NCI-H2107 treated with DMSO at 0.1 percent for 48 hours (cell line): ENCODE data around the gene DNASE1L1.

ENCODE experiments used
- DNase-seq: peaks from one replicate; lab custom pipeline; 2025; ENCODE audit not compliant: unreplicated experiment; lab: John Stamatoyannopoulos, UW

Gene DNASE1L1

DNA sequence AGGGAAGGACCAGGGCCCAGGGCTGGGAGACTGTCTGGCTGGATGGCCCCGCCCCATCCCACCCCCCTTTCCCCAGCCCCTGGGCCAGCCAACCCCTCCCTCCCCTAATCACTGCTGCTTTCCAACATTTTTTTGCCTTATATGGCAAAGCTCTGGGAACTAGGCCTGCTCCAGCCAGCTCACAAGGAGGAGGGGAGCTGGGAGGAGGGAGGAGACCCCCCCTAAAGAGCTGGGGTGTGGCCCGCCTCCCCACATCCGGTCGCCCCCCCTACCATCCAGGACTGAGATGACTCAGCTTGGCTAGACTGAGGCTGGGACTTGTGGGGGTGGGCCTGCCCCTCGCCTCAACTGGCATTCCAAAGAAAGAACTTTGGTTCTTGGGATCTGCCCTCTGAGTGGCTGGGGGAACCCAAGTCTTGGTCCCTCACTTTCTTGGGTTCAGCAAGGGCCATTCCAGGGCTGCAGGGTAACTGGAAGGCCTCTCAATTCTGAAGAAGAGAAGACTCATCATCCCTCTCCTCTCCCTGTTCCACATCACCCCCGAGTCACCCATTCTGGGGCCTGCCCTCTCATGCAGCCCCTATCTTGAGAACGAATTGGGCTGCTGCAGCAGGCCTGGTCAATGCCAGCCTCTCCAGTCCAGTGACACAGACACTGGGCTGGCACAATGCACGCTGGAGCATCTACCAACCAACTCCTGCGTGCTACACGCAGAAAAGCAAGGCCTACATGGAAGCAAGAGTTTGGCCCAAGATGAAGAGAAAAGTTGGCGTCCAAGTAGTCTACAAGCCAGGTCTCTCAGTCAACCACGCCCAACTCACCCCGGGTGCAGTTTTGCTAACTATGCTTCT, 39.4 kb downstream of the DNASE1L1 start:
- peak; percentile 16 for DNase-seq

DNA sequence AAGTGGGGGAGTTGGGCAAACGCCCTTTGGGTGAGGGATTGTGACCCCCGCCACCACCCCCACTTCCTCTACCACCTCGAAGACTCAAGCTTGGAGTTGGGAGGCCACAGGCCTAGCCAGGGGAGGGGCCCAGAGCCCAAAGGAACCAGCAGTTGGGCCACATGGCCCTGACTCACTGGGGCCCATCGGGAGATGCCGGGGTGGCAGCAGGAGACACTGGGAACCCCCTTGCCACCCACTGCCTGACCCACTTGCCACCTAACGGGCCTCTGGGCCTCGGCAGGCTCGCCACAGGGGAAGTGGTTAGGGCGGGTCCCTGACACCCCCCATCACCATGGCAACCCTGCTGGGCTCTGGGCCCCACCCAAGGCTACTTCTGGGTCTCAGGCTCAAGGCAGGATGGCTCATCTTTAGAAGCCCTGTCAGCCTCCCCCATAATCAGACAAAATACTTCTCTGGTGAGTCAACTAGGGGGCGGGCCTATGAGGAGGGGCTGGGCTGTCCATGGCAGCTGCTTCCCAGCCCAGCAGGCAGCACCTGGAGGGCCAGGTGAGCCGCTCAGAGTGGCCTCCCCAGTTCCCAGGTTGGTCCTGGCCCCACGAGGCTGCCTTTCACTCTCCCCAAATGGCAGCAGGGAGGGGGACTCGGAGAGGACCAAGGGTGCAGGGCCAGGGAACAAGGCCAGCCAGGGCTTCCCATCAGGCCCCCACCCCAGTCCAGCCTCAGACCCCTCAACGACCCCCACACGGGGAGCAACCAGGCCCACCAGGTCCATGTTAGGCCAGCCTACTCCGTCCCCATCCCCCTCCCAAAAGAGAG, 40.2 kb downstream of the DNASE1L1 start:
- DNase-seq = peak; percentile 53

DNA sequence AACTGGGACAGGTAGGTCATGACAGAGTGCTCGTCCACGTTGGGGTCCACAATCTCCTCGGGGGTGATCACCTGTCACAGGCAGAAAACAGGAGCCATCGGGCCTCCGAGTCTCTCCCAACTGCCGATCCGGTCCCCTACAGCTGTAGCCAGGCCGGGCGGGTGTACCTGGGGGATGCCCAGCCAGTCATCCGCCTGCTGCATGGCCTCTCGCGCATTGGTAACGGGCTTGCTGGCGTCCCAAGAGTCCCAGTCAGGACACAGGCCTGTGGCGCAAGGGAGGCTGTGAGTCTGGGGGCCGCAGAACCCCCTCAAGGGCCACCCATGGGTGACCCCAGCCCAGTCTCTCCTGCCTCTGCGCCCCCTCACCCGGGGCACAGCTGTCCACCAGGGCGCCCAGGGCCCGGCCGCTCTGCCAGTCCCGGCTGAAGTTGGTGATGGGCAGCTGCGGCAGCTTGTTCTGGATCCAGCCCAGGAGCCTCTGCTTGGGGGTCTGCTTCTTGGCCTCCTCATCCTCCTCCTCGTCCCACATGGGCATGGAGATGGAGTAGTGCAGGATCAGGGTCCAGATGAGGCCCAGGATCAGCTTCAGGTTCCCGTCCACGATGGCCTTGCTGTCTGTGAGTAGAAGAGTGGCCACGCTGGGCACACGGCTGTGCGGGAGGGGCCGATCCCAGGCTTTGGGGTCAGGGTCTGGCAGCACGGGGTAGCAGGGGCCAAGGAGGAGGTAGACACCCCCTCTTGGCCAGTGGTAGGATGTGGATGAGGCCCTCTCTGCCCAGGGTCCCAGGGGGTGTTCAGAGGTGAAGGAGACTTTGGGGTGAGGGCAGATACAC, 41.4 kb downstream of the DNASE1L1 start:
- no peak for DNase-seq

DNA sequence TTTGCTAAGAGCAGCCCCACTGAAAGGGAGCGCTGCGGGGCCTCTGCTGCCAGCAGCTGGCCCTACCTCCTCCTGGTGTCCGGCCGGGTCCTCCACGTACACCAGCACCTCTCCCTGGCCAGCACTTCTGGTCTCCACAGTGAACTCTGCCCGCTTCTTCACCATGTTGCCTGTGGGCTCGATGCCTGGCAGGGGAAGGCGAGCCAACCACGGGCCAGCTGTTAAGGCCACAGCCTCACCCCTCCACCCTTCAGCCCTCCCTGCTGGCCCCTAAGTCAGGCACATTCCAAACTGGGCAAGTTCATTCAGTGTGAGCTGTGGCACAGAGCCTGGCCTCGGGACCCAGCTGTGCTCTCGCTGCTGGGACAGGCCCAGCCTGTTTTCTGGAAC, 42.4 kb downstream of the DNASE1L1 start:
- DNase-seq = no peak

DNA sequence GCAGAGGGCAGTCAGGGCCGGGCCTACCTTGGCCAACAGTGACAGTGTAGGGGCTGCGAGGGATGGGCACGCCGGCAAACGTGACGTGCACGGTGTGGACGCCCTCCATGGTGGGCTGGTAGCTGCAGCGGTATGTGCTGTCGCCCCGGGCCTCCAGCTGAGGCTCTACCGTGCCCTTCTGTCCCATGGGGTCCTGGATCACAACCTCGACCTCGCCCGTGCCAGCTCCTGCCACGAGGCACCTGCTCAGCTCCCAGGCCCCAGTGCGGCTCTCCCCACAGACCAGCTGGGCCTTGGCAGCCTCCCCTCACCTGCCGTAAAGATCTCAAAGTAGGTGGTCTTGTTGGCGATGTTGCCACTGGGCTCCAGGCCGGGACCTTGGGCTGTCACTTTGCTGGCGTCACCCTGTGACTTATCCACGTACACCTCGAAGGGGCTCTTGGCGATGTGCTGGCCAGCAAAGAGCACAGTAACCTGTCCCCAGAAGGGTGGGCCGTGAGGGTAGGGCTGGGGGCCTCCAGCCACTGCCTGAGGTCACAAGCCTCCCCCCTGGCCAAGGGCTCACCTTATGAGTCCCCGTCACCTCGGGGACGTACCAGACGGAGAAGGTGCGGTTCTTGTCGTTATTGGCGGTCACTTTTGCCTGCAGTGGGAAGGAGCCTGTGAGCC, 42.9 kb downstream of the DNASE1L1 start:
- DNase-seq = no peak

DNA sequence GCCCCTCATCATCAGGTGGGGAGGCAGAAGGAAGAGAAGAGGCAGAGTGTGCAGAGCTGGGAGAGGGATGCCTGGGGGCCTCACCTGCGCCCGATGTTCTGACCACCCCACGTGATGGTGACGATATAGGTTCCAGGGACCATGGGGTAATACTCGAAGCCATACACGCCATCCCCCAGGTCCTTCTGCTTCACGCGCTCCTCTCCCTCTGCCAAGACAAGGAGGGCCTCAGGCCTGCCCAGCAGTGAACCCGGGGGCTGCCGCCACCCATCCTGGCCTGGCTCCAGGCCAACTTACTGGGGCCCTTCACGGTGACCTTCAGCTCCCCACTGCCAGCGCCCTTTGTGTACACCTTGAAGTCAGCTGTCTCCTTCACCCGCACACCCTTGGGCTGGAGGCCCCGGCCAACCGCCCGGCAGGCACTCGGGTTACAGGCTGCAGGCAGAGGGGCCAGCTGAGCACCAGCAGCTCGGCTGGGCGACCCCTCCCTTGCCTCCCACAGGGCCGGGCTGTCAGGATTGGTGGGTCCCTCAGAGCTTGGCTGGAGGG, 43.9 kb downstream of the DNASE1L1 start:
- no peak for DNase-seq

DNA sequence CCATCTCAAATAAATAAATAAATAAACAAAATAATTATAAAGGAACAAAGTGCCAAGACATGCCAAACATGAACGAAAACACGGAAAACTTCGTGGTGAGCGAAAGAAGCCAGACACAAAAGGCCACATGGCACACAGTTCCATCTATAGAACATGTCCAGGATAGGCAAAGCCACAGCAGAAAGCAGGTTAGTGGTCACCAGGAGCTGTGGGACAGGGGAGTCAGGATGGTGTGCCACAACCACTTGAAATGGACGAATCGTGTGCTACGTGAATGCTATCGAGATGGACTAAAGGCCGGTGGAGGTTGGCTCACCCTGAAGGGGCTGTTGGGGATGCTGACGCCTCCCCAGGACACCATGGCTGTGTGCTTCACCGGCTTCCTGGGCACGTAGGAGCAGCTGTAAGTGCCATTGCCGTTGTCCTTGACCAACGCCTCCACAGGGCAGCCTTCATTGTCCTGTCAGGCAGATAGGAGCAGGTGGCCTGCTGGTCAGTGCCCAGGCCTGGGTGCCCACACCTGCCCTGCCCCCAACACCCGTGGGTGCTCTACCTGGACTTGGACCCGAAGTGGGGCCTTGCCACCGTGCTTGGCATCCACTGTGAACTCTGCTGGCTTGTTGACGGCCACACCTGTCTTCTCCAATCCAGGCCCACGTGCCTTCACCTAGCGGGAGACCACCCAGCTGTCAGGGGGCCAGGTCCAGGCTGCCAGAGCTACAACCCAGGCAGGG, 45.2 kb downstream of the DNASE1L1 start:
- no peak for DNase-seq

DNA sequence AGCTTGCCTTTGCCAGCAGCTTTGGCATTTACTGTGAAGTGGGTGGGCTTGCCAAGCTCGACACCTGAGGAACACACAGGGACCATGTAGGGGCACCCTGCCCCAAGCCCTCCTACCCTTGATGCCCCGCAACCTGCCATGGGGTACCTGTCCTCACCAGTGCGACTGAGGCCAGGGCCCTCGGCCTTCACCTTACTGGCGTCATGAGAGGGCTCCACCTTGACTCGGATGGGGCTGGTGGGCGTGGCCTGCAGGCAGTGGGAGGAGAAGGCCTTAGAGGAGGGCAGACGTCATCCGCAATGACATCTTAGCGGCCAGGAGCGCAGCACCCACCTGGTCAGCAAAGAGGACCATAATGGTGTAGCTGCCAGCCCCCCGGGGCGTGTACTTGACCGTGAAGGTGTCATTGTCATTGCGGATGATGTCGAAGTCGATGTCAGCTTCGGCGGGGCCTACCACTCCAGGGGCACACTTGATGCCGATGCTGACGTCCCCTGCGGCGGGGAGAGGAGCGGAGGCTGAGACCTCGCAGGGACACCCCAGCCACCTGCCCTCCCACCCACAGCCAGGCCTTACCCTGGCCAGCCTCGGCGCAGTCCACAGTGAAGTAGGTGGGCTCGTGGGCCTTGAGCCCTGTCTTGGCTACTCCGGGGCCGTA, 46.8 kb downstream of the DNASE1L1 start:
- no peak for DNase-seq

DNA sequence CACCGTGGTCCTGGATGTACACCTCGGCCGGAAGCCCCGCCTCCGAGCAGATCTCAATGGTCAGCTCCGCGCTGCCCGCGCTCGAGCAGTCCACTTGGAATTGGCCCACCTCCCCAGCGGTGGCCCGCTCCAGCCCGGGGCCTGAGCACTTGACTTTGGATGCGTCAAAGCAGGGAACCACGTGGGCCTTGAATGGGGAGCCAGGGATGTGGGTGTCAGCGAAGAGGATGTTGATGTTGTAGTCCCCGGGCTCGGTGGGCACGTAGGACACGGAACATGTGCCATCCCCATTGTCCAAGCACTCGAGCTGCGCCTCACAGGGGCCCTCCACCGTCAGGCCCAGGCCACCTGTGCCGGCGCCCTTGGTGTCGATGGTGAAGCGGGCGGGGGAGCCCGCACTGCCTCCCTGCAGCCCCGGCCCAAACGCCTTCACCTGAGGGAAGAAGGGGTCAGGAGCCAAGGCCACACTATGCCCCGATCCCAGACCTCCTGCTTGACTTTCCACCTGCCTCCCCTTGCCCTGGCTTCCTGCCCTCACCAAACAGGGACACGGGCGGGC, 48.8 kb downstream of the DNASE1L1 start:
- no peak for DNase-seq

DNA sequence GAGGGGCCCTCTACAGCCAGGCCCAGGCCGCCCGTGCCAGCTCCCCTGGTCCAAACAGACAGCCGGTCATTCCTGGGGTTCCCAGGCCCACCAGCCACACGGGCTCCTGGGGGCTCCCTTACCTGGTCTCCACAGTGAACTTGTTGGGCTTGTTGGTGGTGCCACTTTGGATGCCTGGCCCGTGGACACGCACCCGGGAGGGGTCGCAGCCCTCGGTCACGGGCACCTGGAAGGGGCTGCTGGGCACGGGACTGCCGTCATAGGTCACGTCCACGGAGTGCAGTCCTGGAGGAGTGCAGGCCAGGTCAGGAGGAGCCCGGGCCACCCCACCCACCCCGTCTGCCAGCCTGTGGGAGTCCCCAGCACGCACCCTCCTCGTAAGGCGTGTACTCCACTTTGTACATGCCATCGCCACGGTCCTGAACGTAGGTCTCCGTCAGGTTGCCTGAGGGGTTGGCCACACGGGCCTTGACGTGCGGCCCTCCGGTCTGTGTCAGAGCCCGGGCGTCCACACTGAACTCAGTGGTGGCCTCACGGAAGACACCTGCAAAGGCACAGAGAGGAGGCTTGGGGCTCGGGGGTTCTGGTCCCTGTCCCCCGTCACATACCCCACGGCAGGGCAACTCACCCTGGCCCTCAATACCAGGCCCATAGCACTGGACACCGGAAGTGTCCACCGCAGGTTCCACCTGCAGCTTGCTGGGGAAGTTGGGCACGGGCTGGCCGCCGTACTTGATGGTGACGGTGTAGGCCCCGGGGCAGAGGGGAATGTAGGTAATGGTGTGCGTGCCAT, 49.5 kb downstream of the DNASE1L1 start:
- DNase-seq = no peak

DNA sequence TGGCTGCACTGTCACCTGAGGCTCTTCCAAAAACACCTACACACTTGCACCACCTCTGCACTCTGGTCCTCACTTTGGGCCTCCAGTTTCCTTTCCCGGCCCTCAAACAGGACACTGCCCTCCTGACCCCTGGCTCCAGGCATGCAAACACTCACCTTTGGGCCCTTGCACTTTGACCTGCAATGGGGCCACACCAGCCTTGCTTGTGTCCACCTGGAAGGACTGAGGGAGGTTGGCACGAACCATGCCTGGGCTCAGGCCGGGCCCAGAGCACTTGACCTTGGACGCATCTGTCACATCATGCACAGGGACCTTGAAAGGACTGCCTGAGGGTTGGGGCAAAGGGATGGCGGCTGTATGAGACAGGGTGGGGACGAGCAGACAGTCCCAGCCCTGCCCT, 50.2 kb downstream of the DNASE1L1 start:
- DNase-seq = no peak

DNA sequence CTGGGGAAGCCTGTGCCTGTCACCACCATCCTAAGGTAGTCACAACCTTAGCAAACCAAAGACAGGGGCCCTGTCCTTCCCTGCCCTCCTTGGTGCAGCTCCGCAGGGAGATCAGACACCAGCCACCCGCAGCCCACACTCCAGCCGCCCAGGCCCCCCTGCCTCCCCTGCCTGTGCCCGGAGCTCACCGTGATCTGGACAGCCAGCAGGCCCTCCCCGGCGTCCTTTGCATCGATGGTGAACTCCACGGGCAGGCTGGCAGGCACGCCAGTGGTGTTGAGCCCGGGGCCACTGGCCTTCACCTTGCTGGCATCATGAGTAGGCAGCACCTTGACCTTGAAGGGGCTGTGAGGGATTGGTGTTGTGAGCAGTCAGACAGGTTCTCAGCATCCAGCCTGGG, 51.0 kb downstream of the DNASE1L1 start:
- DNase-seq = no peak

DNA sequence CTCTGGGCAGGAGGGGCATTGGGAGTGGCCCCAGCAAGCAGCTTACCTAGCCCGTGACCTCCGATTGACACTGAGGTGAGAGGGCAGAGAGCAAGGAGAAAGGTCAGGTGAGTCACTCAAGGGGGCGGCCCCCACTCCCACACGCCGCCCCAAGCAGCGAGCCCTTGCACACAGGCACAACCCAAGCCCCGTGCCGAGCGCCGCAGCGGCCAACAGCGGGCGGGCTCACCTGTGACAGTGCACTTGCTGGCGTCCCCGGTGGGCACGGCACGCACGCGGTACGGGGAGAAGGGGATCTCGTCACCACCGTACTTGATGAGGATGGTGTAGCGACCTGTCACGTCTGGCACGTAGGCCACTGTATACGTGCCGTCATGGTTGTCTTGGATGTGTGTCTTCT, 51.8 kb downstream of the DNASE1L1 start:
- no peak for DNase-seq

DNA sequence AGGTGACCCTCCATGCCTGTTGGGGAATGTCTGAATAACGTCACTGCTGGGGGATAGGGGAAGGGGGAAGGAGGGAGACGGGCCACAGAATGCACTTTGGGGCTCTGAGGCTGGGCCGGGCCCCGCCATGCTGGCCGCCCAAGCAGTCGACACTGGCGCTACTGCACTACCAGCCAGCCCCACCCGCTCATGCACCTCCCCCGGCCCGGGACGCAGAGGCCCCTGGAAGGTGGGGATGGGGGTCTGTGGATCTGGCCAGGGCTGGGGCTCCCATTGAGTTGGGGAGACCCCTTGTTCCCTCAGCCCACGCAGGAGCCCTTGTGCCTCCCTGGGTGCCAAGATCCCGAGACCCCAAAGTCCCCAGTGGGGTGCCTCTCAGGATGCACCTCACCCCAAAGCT, 52.5 kb downstream of the DNASE1L1 start:
- no peak for DNase-seq

DNA sequence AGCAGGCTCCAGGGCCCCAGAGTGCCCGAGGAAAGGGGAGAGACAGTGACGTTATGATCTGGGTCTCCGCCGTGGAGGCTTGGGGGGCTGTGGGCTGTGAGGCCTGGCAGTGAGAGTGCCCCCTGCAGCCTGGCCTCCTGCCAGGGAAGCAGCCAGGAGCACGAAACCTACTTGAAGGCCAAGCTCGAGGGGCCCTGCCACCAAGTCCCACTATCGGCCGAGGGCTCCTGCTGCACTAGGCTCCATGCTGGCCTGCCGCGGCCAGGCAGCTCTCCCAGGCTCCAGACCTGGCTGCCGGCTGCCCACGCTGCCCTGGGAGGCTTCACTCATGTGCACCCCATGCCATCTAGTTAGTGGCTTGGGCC, 53.3 kb downstream of the DNASE1L1 start:
- DNase-seq = no peak

DNA sequence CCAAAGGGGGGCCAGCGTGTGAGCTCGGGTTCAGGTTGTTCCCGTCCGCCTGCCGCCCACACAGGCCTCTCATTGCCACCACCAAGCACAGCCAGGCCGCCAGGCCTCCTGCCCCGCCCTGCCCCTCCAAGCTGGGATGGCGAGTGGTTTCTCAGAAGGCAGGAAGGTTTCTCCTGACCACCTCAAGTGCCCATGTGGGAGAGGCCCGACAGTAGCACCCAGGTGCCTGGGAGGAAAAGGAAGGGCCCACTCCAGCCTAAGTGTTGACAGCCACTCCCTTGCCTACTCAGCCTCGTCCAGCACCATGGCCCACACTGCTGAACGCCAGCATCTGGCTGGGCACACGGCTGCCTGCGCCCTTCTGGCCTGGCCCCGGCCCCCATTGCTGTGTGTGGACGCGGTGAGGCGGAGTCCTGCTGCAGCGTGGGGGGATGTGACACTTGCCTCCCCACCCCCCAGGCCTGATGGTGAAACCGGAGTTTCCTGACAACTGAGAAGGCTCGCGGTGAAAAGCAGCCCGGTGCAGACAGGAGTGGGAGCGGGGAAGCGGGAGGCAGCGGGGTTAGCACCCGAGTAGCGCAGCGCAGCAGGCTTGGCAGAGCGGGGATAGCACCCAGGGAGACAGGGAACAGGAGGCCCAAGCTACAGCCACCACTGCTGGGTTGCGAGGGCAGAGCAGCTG, 53.8 kb downstream of the DNASE1L1 start:
- DNase-seq = no peak

DNA sequence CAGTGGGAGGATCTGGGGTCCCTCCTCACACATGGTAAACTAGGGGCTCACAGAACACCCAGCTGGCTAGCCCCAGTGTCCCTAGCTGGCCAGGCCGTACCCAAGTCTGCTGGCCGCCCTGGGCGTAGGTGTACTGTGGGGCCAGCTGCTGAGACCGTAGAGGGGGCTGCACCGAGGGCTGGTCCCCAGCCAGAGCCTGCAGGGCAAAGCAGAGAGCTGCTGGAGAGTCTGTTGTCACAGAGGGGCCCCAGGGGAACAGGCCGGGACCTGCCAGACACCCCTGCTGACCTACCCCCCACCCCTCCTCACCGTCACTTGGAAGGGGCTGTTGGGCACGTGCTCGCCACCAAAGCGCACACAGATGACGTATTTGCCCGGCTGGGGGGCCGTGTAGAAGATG, 54.5 kb downstream of the DNASE1L1 start:
- DNase-seq = no peak

DNA sequence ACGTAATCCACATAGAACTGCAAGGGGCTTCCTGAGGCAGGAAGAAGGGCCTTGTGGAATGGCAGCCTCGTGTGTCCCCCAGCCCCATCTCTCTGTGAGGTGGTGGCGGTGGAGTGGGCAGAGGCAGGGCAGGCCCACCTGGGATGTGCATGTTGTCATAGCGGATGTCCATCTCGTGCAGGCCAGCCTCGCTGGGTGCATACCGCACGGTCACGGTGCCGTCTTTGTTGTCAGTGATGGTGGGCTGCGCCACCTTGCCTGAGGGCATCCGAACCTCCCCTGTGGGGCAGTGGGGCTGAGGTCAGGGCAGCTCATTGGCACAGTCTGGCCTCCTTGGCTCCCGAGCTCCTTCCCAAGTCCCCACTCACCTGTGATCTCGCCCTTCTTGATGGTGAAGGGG, 55.0 kb downstream of the DNASE1L1 start:
- DNase-seq = no peak
